ENCODE measurements around the gene RRAD.
"Not testable (repeated sequence)": the region's sequence is repeated elsewhere in the genome, so short reads cannot be mapped to it uniquely, and the experiment has no call there.

Gene RRAD, protein sequence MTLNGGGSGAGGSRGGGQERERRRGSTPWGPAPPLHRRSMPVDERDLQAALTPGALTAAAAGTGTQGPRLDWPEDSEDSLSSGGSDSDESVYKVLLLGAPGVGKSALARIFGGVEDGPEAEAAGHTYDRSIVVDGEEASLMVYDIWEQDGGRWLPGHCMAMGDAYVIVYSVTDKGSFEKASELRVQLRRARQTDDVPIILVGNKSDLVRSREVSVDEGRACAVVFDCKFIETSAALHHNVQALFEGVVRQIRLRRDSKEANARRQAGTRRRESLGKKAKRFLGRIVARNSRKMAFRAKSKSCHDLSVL

DNA sequence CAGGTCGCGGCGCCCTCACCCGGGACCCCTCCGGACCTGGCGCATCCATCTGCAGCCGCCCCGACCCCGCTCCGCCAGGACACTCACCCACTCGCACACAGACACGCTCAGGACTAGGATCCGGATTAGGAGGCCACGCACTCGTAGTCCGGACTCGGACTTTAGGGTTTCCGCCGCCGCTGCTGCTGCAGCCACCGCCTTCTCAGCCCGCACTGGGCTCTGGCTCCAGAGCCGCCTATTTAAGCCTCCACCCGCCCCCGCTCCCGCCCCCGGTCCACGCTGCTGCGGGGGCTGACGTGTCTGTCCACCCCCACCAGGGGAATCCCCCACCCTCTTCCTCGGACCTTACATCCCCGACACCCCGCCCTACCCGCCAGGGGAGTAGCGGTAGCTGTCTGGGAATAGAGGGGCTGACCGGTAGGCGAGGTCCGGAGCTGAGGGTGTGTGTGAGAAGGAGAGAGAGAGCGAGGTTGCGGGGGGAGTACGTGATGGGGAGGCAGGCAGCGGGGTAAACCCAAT is at the start of gene RRAD:
TSS of gene RRAD (minus strand) at position 214 of the 519 bp plus-strand sequence. CDS start 356 bp downstream, outside the sequence.
- DNase-seq: peak; percentile 22 to 46

DNA sequence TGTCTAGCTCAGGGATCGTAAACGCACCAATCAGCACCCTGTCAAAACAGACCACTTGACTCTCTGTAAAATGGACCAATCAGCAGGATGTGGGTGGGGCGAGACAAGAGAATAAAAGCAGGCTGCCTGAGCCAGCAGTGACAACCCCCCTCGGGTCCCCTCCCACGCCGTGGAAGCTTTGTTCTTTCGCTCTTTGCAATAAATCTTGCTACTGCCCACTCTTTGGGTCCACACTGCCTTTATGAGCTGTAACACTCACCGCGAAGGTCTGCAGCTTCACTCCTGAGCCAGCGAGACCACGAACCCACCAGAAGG is 49.6 kb upstream of the RRAD start:
- DNase-seq: peak; percentile 53 to 72

DNA sequence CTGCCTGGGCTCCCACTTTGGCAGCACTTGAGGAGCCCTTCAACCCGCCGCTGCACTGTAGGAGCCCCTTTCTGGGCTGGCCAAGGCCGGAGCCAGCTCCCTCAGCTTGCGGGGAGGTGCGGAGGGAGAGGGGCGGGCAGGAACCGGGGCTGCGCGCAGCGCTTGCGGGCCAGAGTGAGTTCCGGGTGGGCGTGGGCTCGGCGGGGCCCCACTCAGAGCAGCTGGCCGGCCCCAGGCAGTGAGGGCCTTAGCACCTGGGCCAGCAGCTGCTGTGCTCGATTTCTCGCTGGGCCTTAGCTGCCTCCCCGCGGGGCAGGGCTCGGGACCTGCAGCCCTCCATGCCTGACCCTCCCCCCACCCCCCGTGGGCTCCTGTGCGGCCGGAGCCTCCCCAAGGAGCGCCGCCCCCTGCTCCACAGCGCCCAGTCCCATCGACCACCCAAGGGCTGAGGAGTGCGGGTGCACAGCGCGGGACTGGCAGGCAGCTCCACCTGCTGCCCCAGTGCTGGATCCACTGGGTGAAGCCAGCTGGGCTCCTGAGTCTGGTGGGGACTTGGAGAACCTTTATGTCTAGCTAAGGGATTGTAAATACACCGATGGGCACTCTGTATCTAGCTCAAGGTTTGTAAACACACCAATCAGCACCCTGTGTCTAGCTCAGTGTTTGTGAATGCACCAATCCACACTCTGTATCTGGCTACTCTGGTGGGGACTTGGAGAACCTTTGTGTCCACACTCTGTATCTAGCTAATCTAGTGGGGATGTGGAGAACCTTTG is 49.0 kb upstream of the RRAD start:
- DNase-seq: not testable (repeated sequence)

DNA sequence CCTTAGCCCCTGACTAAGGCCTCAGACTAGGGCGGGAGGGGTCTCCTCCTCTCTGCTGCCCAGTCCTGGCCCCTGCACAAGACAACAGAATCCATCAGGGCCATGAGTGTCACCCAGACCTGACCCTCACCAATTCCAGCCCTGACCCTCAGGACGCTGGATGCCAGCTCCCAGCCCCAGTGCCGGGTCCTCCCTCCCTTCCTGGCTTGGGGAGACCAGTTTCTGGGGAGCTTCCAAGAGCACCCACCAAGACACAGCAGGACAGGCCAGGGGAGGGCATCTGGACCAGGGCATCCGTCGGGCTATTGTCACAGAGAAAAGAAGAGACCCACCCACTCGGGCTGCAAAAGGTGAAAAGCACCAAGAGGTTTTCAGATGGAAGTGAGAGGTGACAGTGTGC is 48.4 kb upstream of the RRAD start:
- no peak for DNase-seq

DNA sequence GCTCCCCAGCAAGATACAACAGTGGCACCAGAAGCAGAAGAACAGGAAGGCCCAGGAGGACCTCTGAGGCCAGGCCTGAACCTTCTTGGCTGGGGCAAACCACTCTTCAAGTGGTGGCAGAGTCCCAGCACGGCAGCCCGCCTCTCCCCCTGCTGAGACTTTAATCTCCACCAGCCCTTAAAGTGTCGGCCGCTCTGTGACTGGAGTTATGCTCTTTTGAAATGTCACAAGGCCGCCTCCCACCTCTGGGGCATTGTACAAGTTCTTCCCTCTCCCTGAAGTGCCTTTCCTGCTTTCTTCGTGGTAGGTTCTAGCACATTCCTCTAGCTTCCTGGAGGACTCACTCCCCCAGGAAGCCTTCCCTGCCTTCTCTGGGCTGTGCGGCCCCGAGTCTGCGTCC is 47.6 kb upstream of the RRAD start:
- DNase-seq: no peak

DNA sequence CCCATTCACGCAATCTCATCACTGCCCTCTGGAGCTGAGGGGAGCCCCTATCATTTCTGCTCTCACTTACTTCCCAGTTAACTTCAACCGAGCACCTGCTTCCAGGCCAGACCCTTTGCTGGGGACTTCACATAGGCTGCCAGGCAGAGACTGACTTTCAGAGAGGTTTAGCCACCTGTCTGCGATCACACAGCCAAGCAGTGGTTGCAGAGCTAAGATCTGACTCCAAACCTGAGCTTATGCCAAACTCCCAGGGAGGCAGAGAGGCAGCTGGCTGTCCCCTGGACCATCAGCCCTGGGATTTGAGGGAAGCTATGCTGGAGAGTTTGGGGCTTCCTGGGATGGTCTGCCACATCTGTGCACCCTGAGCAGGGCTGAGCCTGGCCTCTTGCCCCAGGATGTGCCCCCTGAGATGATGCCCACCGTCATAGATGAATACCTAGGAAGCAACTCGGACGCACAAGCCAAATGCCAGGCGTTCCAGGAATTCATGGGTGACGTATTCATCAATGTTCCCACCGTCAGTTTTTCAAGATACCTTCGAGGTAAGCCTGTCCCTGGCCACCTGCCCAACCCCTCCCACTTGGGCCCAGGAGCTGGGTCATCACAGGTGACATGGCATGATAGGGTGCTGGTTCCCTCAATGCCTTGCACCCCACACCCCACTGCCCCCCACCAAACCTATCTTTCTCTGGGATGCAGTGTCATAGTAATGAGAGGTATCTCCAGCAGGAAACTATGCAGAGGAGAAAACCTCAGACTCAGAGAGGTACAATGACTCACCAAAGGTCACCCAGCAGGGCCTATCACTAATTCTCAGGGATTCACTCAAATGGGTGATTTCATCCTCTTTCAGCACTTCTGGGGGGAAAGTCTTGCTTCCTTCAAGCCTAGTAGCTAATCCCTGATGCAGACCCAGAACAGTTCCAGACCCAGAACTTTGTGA is 45.7 kb upstream of the RRAD start:
- no peak for DNase-seq

DNA sequence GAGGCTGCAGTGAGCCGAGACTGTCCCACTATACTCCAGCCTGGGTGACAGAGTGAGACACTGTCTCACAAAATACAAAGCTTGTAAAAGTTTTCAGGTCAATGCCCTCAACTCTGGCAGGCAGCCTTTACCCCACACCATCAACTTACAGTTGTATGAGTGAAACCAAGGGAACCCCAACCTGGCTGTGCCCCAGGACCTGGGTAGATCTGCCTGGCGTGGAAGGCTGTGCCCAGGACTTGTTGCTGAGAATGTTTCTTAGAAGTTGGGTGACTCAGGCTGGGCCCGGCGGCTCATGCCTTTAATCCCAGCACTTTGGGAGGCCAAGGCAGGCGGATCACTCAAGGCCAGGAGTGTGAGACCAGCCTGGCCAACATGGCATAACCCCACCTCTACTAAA is 43.5 kb upstream of the RRAD start:
- DNase-seq: no peak

DNA sequence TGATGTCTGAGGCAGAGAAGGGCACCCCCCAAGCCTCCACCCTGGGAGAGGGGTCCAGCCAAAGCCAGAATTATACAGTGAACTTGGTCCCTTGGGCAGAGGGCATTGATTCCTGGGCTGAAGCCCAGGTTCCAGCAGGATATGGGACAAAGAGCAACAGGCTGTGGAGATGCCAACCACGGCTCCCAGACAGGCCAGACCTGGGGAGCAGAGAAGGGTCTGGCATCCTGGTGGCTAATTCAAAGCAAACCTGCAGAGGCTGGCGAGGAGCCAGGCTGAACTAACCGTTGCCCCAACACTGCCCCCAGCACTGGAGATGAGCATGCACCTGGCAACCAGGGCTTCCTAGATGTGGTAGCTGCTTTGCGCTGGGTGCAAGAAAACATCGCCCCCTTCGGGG is 38.7 kb upstream of the RRAD start:
- DNase-seq: no peak

DNA sequence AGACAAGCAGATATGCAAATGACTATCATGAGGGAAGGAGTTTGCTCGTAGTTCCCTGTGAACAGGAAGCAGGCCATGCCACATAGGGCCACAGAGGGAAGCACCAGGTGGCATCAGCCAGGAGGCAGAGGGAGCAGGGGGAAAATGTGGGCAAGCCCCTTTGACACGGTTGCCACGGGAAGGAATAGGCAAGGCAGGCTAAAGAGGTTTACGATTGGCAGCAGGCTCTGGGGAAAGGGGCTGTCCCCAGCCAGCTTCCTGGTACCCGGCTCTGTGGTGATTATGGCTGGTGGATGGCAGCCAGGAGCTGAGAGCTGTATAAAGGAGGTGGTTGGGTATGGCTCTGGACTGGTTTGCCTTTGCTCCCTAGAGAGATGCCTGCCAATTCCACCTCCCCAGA is 36.6 kb upstream of the RRAD start:
- DNase-seq: no peak

DNA sequence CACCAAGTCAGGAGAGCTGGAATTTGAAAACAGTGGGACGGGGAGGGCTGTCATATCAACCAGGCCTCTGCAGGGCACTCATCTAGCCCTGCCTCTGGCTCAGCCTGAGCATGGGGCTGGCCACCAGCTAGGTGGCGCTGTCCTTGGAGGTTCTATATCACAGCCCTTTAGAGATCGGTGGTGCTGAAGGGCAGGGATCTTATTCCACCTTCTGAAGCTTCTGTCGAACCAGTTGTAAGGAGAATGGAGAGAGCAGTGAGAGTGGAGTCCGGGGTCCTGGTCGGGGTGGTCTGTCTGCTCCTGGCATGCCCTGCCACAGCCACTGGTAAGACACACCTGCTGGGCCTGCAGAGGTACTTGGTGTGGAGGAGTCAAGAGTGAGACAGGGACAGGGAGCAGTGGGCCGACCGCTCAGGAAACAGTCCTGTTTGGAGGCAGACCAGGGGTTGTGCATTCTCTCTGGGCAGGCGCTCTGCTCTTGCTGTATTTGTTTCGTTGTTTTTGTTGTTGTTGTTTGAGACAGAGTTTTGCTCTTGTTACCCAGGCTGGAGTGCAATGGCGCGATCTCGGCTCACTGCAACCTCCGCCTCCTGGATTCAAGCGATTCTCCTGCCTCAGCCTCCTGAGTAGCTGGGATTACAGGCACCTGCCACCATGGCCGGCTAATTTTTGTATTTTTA is 35.9 kb upstream of the RRAD start, which contains the start of gene CES3:
TSS of gene CES3 (plus strand) at position 202 of the 680 bp plus-strand sequence. CDS start at position 244, 42 bp downstream.
- DNase-seq: peak; percentile 51 to 61

DNA sequence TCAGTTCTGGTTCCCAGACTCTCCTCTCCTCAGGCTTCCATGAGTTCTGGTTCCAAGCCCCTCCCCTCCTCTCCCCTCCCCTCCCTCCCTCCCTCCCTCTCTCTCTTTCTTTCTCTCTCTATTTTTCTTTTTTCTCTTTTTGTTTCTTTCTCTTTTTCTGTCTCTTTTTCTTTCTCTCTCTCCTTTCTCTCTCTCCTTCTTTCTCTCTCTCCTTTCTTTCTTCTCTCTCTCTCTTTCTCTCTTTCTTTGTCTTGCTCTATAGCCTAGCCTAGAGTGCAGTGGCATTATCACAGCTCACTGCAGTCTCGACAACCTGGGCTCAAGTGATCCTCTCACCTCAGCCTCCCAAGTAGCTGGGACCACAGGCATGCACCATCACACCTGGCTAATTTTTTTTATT is 34.9 kb upstream of the RRAD start:
- no peak for DNase-seq

DNA sequence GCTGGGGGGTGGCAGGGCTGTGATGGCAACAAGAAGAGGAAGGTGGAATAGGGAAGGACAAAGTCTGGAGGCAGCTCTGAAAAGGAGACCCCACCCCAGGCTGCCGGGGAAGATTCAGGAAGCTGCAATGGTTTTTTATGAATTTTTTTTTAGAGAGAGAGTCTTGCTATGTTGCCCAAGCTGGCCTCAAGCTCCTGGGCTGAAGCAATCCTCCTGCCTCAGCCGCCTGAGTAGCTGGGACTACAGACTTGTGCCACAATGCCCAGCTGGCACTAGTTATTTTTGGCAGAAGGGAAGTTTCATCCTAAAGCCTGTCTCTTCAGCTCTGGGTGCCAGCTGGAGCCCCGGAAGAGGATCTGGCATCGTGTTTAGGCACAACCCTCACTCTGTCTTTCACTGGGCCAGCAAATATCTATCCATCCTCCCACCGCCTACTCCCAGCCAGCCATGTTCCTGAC is 34.4 kb upstream of the RRAD start:
- peak in 1 of 2 donors; percentile 10 for DNase-seq

DNA sequence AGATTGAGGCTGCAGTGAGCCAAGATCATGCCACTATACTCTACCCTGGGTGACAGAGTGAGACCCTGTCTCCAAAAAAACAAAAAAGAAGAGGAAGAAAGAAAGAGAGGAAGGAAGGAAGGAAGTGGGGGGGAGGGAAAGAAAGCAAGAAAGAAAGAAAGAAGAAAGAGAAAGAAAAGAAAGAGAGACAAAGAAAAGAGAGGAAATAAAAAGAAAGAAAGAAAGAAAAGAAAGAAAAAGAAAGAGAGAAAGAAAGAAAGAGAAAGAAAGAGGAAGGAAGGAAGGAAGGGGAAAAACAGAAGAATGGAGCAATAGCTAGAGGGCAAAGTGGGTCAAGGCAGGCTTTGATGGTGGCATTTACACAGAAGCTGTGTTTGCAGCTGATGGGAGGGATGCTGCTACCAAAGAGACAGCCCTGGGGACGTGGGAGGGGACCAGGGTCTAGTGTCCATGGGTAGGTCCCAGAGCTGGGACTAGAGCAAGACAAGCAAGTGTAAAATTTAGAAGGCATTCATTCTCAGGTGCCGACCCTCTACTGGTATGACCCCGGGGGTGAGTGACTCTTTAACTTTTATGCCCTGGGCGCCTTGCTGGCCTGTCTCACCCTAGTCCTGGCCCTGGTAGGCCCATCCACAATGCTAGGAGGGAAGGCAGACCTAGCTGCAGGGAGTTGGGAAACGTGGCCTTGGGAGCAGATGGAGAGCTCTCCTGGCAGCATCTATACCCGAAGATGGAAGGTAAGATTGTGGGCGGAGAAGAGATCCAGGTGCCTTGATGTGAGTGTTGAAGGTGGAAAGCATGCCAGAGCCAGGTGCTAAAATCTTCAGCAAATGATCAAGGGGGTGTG is 33.7 kb upstream of the RRAD start:
- no peak for DNase-seq

DNA sequence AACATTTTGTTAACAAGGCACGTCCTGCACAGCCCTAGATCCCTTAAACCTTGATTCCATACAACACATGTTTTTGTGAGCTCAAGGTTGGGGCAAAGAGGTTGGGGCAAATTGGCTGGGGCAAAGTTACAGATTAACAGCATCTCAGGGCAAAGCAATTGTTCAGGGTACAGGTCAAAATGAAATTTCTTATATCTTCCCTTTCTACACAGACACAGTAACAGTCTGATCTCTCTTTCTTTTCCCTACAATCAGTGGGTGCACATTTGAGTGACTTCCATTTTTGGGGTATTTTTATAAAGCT is 30.8 kb upstream of the RRAD start:
- not testable (repeated sequence) for DNase-seq

DNA sequence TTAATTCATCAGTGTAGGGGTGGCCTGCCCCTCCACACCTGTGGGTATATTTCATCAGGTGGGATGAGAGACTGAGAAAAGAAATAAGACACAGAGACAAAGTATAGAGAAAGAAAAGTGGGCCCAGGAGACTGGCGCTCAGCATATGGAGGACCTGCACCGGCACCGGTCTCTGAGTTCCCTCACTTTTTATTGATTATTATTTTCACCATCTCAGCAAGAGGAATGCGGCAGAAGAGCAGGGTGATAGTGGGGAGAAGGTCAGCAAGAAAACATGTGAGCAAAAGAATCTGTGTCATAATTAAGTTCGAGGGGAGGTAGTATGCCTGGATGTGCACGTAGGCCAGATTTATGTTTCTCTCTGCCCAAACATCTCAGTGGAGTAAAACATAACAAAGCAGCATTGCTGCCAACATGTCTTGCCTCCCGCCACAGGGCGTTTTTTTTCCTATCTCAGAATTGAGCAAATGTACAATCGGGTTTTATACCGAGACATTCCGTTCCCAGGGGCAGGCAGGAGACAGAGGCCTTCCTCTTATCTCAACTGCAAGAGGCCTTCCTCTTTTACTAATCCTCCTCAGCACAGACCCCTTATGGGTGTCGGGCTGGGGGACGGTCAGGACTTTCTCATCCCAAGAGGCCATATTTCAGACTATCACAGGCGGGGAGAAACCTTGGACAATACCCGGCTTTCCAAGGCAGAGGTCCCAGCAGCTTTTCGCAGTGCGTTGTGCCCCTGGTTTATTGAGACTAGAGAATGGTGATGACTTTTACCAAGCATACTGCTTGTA is 30.2 kb upstream of the RRAD start:
- not testable (repeated sequence) for DNase-seq

DNA sequence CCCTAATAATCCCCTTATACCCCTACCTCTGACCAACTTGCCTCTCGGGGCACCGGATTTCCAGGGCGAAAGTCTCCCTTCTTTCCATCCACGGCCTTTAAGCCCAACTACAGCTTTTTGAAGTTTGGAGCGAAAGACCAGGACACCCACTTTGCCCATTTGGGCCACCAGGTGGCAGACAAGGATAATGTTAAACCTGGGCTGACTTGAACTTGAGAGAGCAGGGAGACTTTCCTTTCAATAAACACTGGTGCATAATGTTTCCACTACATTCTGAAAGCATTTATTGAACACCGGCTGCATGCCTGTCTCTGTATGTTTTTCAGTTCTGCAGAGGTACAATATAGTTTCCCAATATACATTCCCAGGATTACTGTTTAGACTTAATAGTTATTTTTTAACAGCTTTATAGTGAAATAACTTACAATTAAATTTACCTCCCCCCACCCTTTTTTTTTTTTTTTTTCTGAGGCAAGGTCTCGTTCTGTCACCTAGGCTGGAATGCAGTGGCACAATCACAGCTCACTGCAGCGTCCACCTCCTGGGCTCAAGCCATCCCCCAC is 28.8 kb upstream of the RRAD start:
- peak; percentile 71 to 79 for DNase-seq

DNA sequence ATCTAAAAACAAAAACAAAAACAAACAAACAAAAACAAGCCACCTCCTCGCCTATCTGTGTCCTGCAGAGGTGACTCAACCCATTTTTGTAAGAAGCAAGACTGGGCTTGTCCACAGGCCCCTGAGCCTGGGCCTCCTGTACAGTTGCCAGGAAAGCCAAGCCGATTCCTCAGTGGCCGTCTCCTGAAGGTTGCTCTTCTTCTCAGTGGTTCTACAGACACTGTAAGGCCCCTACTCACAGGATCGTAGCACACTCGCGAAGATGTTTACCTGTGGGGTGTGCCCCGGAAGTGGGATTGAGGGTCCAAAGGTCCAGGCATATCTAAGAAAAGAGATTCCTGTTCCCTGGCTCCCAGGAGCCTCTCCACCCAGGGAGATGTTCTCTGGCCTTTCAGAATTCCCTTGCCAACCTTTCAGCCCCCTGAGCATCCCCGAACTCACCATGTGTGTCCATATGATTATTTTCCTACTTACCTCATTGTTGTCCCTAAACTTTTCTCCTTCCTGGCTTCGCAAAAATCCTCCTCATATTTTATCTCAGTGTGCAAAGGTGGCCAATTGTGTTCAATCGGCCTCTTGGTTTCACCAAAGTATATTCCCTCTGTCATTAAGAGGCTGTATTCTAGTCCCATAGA is 28.2 kb upstream of the RRAD start:
- DNase-seq: no peak

DNA sequence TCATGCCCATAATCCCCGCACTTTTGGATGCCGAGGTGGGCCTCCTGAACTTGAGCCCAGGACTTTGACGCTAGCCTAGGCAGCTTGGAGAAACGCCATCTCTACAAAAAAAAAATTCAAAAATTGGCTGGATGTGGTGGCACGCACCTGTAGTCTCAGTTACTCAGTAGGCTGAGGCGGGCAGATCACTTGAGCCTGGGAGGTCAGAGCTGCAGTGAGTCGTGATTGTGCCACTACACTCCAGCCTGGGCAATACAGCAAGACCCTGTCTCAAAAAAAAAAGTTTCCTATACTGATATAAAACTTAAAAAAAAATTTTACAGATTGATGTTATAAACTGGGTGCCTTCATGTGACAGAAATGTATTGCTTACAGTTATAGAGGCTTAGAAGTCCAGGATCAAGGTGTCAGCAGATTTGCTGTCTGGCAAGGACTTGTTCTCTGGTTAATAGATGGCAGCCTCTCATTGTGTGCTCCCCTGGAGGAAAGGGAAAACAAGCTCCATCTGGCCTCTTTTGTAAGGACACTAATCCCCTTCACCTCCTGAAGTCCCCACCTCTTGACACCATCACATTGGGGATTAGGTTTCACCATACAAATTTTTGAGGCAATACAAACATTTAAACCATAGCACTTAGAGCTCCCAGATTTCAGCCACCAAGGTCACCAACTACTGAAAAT is 27.2 kb upstream of the RRAD start:
- no peak for DNase-seq
